Caco-2 (cell line): ENCODE results near the gene PPP1R15B. TPM values are rescaled to one million over a fixed set of nuclear protein-coding genes. Genes with fewer than 3 reads are reported as not detected.

Experiments used
- BruUV-seq: library from RNA; stranded (reverse); fragments of 400-500 nt; replicated peaks from 2 replicates; lab custom pipeline; 2021; lab: Mats Ljungman, UMichigan
- CTCF ChIA-PET: fragments of 300-600 bp; sonication (Branson Sonifier 250); formaldehyde crosslinking; loops from one replicate; lab custom pipeline; 2022; ENCODE audit warnings: antibody characterized with exemption; lab: Charles Lee
- POLR2A ChIA-PET: fragments of 300-600 bp; sonication (Branson Sonifier 250); formaldehyde crosslinking; loops from one replicate; lab custom pipeline; 2022; ENCODE audit warnings: antibody characterized with exemption; lab: Charles Lee
- DNase-seq, 2 experiments: peaks; one replicate each; pipeline versions ENCODE4 v3.0.0 to v3.0.0-alpha.2; 2020 to 2022
- H3K27me3 ChIP-seq: replicated peaks from 2 replicates; pipeline ENCODE4 v1.6.0; 2011; ENCODE audit warnings: low read length; ENCODE audit not compliant: control insufficient read depth, insufficient read depth
- H3K36me3 ChIP-seq: 2 replicates; pipeline ENCODE4 v1.5.1; 2011; ENCODE audit warnings: low read length; ENCODE audit not compliant: control insufficient read depth, insufficient read depth
- H3K4me1 ChIP-seq: fragments of 250-450 bp; sonication (Bioruptor Pico); 2 replicates; pipeline ENCODE4 v1.5.1; 2020; ENCODE audit warnings: mild to moderate bottlenecking
- H3K4me3 ChIP-seq: 2 replicates; pipeline ENCODE4 v1.5.1; 2011; ENCODE audit warnings: low read depth, mild to moderate bottlenecking, control low read depth, low read length
- H3K9me3 ChIP-seq: fragments of 250-450 bp; sonication (Bioruptor Pico); 2 replicates; pipeline ENCODE4 v1.5.1; 2020; ENCODE audit warnings: mild to moderate bottlenecking, moderate library complexity
- H3K27ac Mint-ChIP-seq: one replicate; pipeline ENCODE4 v1.8.0; 2022; ENCODE audit warnings: mixed read lengths; ENCODE audit not compliant: unreplicated experiment
- H3K27me3 Mint-ChIP-seq: one replicate; pipeline ENCODE4 v1.8.0; 2022; ENCODE audit warnings: mixed read lengths; ENCODE audit not compliant: insufficient read depth, unreplicated experiment
- H3K36me3 Mint-ChIP-seq: one replicate; pipeline ENCODE4 v1.8.0; 2022; ENCODE audit warnings: mild to moderate bottlenecking, mixed read lengths; ENCODE audit not compliant: insufficient read depth, unreplicated experiment
- H3K4me1 Mint-ChIP-seq: one replicate; pipeline ENCODE4 v1.8.0; 2022; ENCODE audit warnings: low read depth, mixed read lengths; ENCODE audit not compliant: unreplicated experiment
- H3K4me3 Mint-ChIP-seq: one replicate; pipeline ENCODE4 v1.8.0; 2022; ENCODE audit warnings: mild to moderate bottlenecking, moderate library complexity, mixed read lengths; ENCODE audit not compliant: unreplicated experiment
- H3K9me3 Mint-ChIP-seq: one replicate; pipeline ENCODE4 v1.8.0; 2022; ENCODE audit warnings: mixed read lengths; ENCODE audit not compliant: unreplicated experiment
- CTCF ChIP-seq, 2 experiments: fragments of 200-600 bp in 1 of 2; IDR thresholded peaks; 1 replicate in 1 of 2; 2 replicates in 1 of 2; pipeline versions ENCODE4 v1.5.1 to v1.8.0; 2011 to 2022; ENCODE audit warnings: antibody characterized with exemption in 1 of 2, control low read depth in 1 of 2, inconsistent platforms in 1 of 2, low read depth in 1 of 2, low read length in 1 of 2, mild to moderate bottlenecking in 1 of 2, moderate library complexity in 1 of 2; ENCODE audit not compliant: insufficient read depth in 1 of 2, severe bottlenecking in 1 of 2, unreplicated experiment in 1 of 2
- intact Hi-C: fragments of 100-400 bp; cut with micrococcal nuclease; formaldehyde crosslinking; loops from one replicate; pipeline ENCODE4 v1.10.0; 2022; ENCODE audit not compliant: unreplicated experiment
- total RNA-seq: library from RNA; stranded (reverse); gene quantifications from 2 replicates; pipeline ENCODE4 v1.2.3, GENCODE V29; 2022

Gene PPP1R15B
- total RNA-seq, 1 experiment from 2014 or later = 48.4 TPM

DNA sequence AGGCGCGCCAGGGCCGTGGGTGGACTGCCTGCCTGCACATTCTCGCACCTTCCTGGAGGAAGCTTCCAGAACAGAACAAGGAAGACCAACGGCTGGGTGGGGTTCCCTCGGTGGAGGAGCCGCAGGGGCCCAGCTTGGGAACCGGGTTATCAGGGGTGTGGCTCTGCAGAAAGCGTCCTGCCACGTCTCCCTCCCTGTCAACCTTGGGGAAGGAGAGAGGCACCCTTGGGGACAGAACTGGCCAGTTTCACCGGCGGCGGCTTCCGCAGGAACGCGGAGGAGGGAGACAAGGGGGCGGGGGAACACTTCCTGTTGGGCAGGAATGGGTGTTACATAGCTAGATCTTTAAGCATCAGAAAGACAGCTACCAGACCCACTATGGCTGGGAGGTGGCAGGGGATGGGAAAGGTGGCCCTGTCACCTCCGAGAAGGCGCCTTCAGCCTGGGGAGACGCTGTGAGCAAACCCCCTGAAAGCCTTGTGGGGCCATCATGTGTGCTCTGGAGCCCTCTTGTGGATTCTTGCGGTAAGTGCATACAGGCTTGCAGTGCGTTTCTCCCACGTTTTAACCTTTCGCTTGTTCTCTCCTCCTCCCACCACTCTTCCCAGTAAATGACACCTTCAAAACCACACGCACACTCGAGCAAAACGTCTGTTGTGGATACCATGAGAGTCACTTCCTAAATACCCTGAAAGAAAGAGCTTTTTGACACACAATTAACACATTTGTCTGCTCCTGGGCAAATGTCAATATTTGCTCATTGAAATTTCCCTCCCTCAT is 48.1 kb downstream of the PPP1R15B start:
- ChIA-PET CTCF (interaction anchor here (0.7 to 4.0 kb wide), 16 partner anchors 18 to 235 kb away, joined by 3 to 41 read pairs (median 4); partner anchors contain the start of gene GOLT1A), POLR2A (no interaction called here)
- H3K36me3 ChIP-seq = no peaks in the 10 kb centered on the region
- H3K4me1 Mint-ChIP-seq = peaks cover 16% of the 10 kb centered on the region
- peak overlapping the region; percentile 26 for H3K4me3 ChIP-seq
- H3K27me3 Mint-ChIP-seq = no peaks in the 10 kb centered on the region
- peak; percentile 93 to 97 for TF ChIP-seq CTCF (IDR thresholded peaks at IDR 0.05; ENCODE audit: insufficient read depth in 1 of 2, low read depth in 1 of 2, low read length in 1 of 2, severe bottlenecking in 1 of 2, unreplicated experiment in 1 of 2)
- H3K27me3 ChIP-seq = no peaks in the 10 kb centered on the region
- H3K27ac Mint-ChIP-seq = peak overlapping the region; percentile 15
- no peaks in the 10 kb centered on the region for H3K9me3 ChIP-seq
- intact Hi-C loops = loop anchor here (1.0 to 5.0 kb wide), 9 partner anchors 15 to 501 kb away; partner anchors contain the start of gene SNRPE
- DNase-seq = peak; percentile 74 to 78
- H3K4me3 Mint-ChIP-seq = peak overlapping the region; percentile 62
- peaks cover 56% of the 10 kb centered on the region for H3K4me1 ChIP-seq
- BruUV-seq = no TSS peak
- H3K36me3 Mint-ChIP-seq = peaks cover 5% of the 10 kb centered on the region
- H3K9me3 Mint-ChIP-seq = no peaks in the 10 kb centered on the region

DNA sequence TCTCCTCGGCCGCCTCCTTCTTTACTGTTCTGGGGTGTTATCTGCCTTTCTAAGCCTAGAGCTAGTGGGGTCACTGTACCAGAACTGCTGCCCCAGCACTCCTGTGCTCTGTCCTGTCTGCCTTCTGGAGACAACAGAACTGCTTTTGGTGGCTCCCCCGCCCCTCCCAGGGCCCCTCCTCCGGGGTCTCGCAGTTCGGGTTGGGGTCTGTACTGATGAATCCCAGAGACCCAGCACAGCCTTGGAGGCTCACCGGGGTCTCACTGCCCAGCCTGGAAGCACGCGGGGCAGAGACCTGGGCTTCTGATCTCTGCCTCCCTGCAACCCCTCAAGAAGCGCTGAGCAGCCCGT is 48.7 kb downstream of the PPP1R15B start:
- Histone ChIP-seq H3K9me3 (no peaks in the 10 kb centered on the region), H3K4me3 (no peak overlapping the region; the same call in 1 of the 2 replicates), H3K27me3 (no peaks in the 10 kb centered on the region), H3K4me1 (peaks cover 57% of the 10 kb centered on the region), H3K36me3 (no peaks in the 10 kb centered on the region)
- no peaks in the 10 kb centered on the region for H3K9me3 Mint-ChIP-seq
- H3K36me3 Mint-ChIP-seq = peaks cover 5% of the 10 kb centered on the region
- no TSS peak for BruUV-seq
- H3K27me3 Mint-ChIP-seq = no peaks in the 10 kb centered on the region
- ChIA-PET POLR2A (no interaction called here), CTCF (interaction anchor here (0.7 to 4.0 kb wide), 14 partner anchors 18 to 234 kb away, joined by 3 to 41 read pairs (median 5); partner anchors contain the start of gene GOLT1A)
- intact Hi-C loops = loop anchor here (1.0 to 5.0 kb wide), 8 partner anchors 15 to 501 kb away; partner anchors contain the start of gene SNRPE
- DNase-seq = no peak
- peaks cover 17% of the 10 kb centered on the region for H3K4me1 Mint-ChIP-seq
- H3K27ac Mint-ChIP-seq = peak overlapping the region; percentile 15
- no peak for TF ChIP-seq CTCF (IDR thresholded peaks at IDR 0.05; ENCODE audit: insufficient read depth in 1 of 2, low read depth in 1 of 2, low read length in 1 of 2, severe bottlenecking in 1 of 2, unreplicated experiment in 1 of 2)
- H3K4me3 Mint-ChIP-seq = peak overlapping the region; percentile 62

GRCh38 chr1:204361781-204362180 is 49.8 kb downstream of the PPP1R15B start:
- Histone ChIP-seq H3K36me3 (no peaks in the 10 kb centered on the region), H3K9me3 (no peaks in the 10 kb centered on the region), H3K4me3 (no peak overlapping the region), H3K4me1 (peaks cover 57% of the 10 kb centered on the region), H3K27me3 (no peaks in the 10 kb centered on the region)
- no peaks in the 10 kb centered on the region for H3K9me3 Mint-ChIP-seq
- H3K4me3 Mint-ChIP-seq = no peak overlapping the region
- intact Hi-C loops = loop anchor here (2.0 to 5.0 kb wide), 3 partner anchors 41 to 499 kb away; partner anchors contain the start of gene SNRPE
- no TSS peak for BruUV-seq
- no peaks in the 10 kb centered on the region for H3K27me3 Mint-ChIP-seq
- no peak for DNase-seq
- H3K36me3 Mint-ChIP-seq = peaks cover 5% of the 10 kb centered on the region
- ChIA-PET CTCF (interaction anchor here (1.1 to 4.0 kb wide), 5 partner anchors 37 to 199 kb away, joined by 5 to 41 read pairs (median 9); partner anchors contain the start of gene GOLT1A), POLR2A (no interaction called here)
- no peak overlapping the region for H3K27ac Mint-ChIP-seq
- peaks cover 17% of the 10 kb centered on the region for H3K4me1 Mint-ChIP-seq
- no peak for TF ChIP-seq CTCF (IDR thresholded peaks at IDR 0.05; ENCODE audit: insufficient read depth in 1 of 2, low read depth in 1 of 2, low read length in 1 of 2, severe bottlenecking in 1 of 2, unreplicated experiment in 1 of 2)
